Measurements from ENCODE around the gene WDR90. TPM values are rescaled to one million over a fixed set of nuclear protein-coding genes. Genes with fewer than 3 reads are reported as not detected.

WDR90 gene
- total and polyA plus RNA-seq, 2 experiments from 2014 or later, result 25.9 to 42.2 TPM

GRCh38 chr16:660459-661183 is 11.5 kb downstream of the WDR90 start:
- no peak overlapping the region for H3K4me3 ChIP-seq
- H3K36me3 Mint-ChIP-seq (ENCODE audit: low read depth), result peaks cover 8% of the 10 kb centered on the region; the same call in 1 of the 3 replicates
- peak; percentile 95 for ATAC-seq
- peak; percentile 96 for DNase-seq (ENCODE audit: low spot score)
- H3K27ac ChIP-seq (ENCODE audit: low read depth), result no peak overlapping the region
- H3K27me3 Mint-ChIP-seq (ENCODE audit: insufficient read depth, low read depth, poor library complexity), result peaks cover 4% of the 10 kb centered on the region
- no peaks in the 10 kb centered on the region for H4K20me1 ChIP-seq (replicated peaks; ENCODE audit: insufficient read depth)
- no peaks in the 10 kb centered on the region for H3F3A ChIP-seq (replicated peaks; ENCODE audit: low read depth)
- no peak overlapping the region for H3K4me3 Mint-ChIP-seq
- H3K4me1 ChIP-seq (ENCODE audit: insufficient read depth), result no peaks in the 10 kb centered on the region
- no peaks in the 10 kb centered on the region for H3K9me3 Mint-ChIP-seq
- no peaks in the 10 kb centered on the region for H3K9me2 ChIP-seq (ENCODE audit: insufficient read depth)
- H3K4me1 Mint-ChIP-seq, result no peaks in the 10 kb centered on the region
- no peak overlapping the region for H2AFZ ChIP-seq
- no peaks in the 10 kb centered on the region for H3K27me3 ChIP-seq (ENCODE audit: insufficient read depth)
- peak overlapping the region; percentile 48; the same call in 1 of the 2 replicates for H3K4me2 ChIP-seq
- H3K36me3 ChIP-seq (ENCODE audit: insufficient read depth), result no peaks in the 10 kb centered on the region
- H3K79me2 ChIP-seq (replicated peaks; ENCODE audit: insufficient read depth), result no peaks in the 10 kb centered on the region
- H3K27ac Mint-ChIP-seq, result no peak overlapping the region
- TF ChIP-seq CTCF (conservative IDR thresholded peaks at IDR 0.05; ENCODE audit: low read depth in 2 of 2), result peak; percentile 38 to 68; a peak in 3 of 4 replicates
- TF ChIP-seq ZNF331 (CRISPR knock-in tag; IDR thresholded peaks at IDR 0.05; ENCODE audit: low read depth), result no peak
- TF ChIP-seq POLR2AphosphoS5 (IDR thresholded peaks at IDR 0.05; ENCODE audit: low read depth), result peak; percentile 43

- Histone ChIP-seq H3K79me2 (replicated peaks; ENCODE audit: insufficient read depth) (no peaks in the 10 kb centered on the region), H3K4me3 (no peak overlapping the region), H3F3A (replicated peaks; ENCODE audit: low read depth) (no peaks in the 10 kb centered on the region), H4K20me1 (replicated peaks; ENCODE audit: insufficient read depth) (no peaks in the 10 kb centered on the region), H3K4me1 (ENCODE audit: insufficient read depth) (no peaks in the 10 kb centered on the region), H3K27me3 (ENCODE audit: insufficient read depth) (no peaks in the 10 kb centered on the region), H3K27ac (ENCODE audit: low read depth) (no peak overlapping the region), H3K4me2 (no peak overlapping the region), H3K9me2 (ENCODE audit: insufficient read depth) (no peaks in the 10 kb centered on the region), H3K36me3 (ENCODE audit: insufficient read depth) (no peaks in the 10 kb centered on the region), H2AFZ (no peak overlapping the region)
- Mint-ChIP-seq H3K9me3 (no peaks in the 10 kb centered on the region), H3K4me3 (no peak overlapping the region), H3K27me3 (ENCODE audit: insufficient read depth, low read depth, poor library complexity) (peaks cover 4% of the 10 kb centered on the region), H3K4me1 (no peaks in the 10 kb centered on the region), H3K27ac (no peak overlapping the region), H3K36me3 (ENCODE audit: low read depth) (peaks cover 8% of the 10 kb centered on the region; the same call in 1 of the 3 replicates)
- ATAC-seq (peak; percentile 1; the same call in 1 of the 3 replicates), DNase-seq (ENCODE audit: low spot score) (no peak)
- no peak for TF ChIP-seq POLR2AphosphoS5 (IDR thresholded peaks at IDR 0.05; ENCODE audit: low read depth)
- no peak for TF ChIP-seq REST (IDR thresholded peaks at IDR 0.05; ENCODE audit: unreplicated experiment)
- no peak for TF ChIP-seq EZH2phosphoT487 (IDR thresholded peaks at IDR 0.05; ENCODE audit: unreplicated experiment)
- TF ChIP-seq CTCF (conservative IDR thresholded peaks at IDR 0.05; ENCODE audit: low read depth in 2 of 2), result no peak
- TF ChIP-seq CREB1 (CRISPR knock-in tag; IDR thresholded peaks at IDR 0.05; ENCODE audit: low read depth), result no peak
- TF ChIP-seq ZNF114 (CRISPR knock-in tag; IDR thresholded peaks at IDR 0.05), result no peak
- no peak for TF ChIP-seq ETS1 (IDR thresholded peaks at IDR 0.05)
- TF ChIP-seq ZNF331 (CRISPR knock-in tag; IDR thresholded peaks at IDR 0.05; ENCODE audit: low read depth), result no peak
Observed at GRCh38 chr16:661184-661821, 12.1 kb downstream of the WDR90 start.
